ENCODE data around the gene NAIF1. TPM values are rescaled to one million over a fixed set of nuclear protein-coding genes. Genes with fewer than 3 reads are reported as not detected.

The NAIF1 gene
- total RNA-seq, 4 donors from 2014 or later = 0.60 to 23.2 (median 14.0) TPM

- DNase-seq = no peak
- intact Hi-C loops (cut with DNase I; ENCODE audit: low total_unique reads) = no loop called here
- H3K4me1 ChIP-seq = peaks cover 37 to 72% (median 48%) of the 10 kb centered on the region in 4 donors
- H3K27me3 ChIP-seq = no peaks in the 10 kb centered on the region
- 73 to 75% methylated on average over 4 to 7 of the region's 7 CpGs for WGBS, 2 donors (ENCODE audit: low coverage in 1 of 2)
- in situ Hi-C loops (cut with MboI; ENCODE audit: low pct_ligation_motif_present in 1 of 4, low pct_unique_long_range_greater_than_20kb in 1 of 4, low sequenced_read_pairs in 3 of 4) = no loop called here
- H3K27ac ChIP-seq = peak overlapping the region; percentile 70 to 89 (median 74)
- no peaks in the 10 kb centered on the region for H3K9me3 ChIP-seq
- H3K4me3 ChIP-seq = no peak overlapping the region
- no peaks in the 10 kb centered on the region for H3K36me3 ChIP-seq
- no peak for TF ChIP-seq POLR2AphosphoS5 (IDR thresholded peaks at IDR 0.05)
- no peak for TF ChIP-seq POLR2A (IDR thresholded peaks at IDR 0.05)
- no peak for TF ChIP-seq EP300 (IDR thresholded peaks at IDR 0.05; ENCODE audit: low read depth)
- TF ChIP-seq CTCF (IDR thresholded peaks at IDR 0.05) = no peak
Measured at GRCh38 chr9:128082151-128082550, 15.0 kb upstream of the NAIF1 start.

GRCh38 chr9:128081056-128081455 lies 13.9 kb upstream of the NAIF1 start:
- peaks cover 37 to 79% (median 48%) of the 10 kb centered on the region in 4 donors for H3K4me1 ChIP-seq
- H3K27ac ChIP-seq = peak overlapping the region; percentile 70 to 89 (median 74)
- H3K27me3 ChIP-seq = no peaks in the 10 kb centered on the region
- no peak overlapping the region for H3K4me3 ChIP-seq
- in situ Hi-C loops (cut with MboI; ENCODE audit: low pct_ligation_motif_present in 1 of 4, low pct_unique_long_range_greater_than_20kb in 1 of 4, low sequenced_read_pairs in 3 of 4) (no loop called here), intact Hi-C loops (cut with DNase I; ENCODE audit: low total_unique reads) (no loop called here)
- TF ChIP-seq CTCF (IDR thresholded peaks at IDR 0.05) = no peak
- TF ChIP-seq POLR2AphosphoS5 (IDR thresholded peaks at IDR 0.05) = peak in 1 of 3 donors; percentile 42
- H3K9me3 ChIP-seq = no peaks in the 10 kb centered on the region
- 34 to 51% methylated on average over 3 of the region's 3 CpGs for WGBS, 2 donors (ENCODE audit: low coverage in 1 of 2)
- no peak for DNase-seq
- H3K36me3 ChIP-seq = no peaks in the 10 kb centered on the region

- WGBS, 2 donors (ENCODE audit: low coverage in 1 of 2) = 92 to 98% methylated on average over 5 of the region's 5 CpGs
- H3K9me3 ChIP-seq = no peaks in the 10 kb centered on the region
- no peak overlapping the region for H3K4me3 ChIP-seq
- TF ChIP-seq POLR2A (IDR thresholded peaks at IDR 0.05) = no peak
- no peak for TF ChIP-seq EP300 (IDR thresholded peaks at IDR 0.05; ENCODE audit: low read depth)
- TF ChIP-seq POLR2AphosphoS5 (IDR thresholded peaks at IDR 0.05) = no peak
- no peak for TF ChIP-seq CTCF (IDR thresholded peaks at IDR 0.05)
- DNase-seq = no peak
- in situ Hi-C loops (cut with MboI; ENCODE audit: low pct_ligation_motif_present in 1 of 4, low pct_unique_long_range_greater_than_20kb in 1 of 4, low sequenced_read_pairs in 3 of 4) = no loop called here
- intact Hi-C loops (cut with DNase I; ENCODE audit: low total_unique reads) = no loop called here
- H3K36me3 ChIP-seq = no peaks in the 10 kb centered on the region
- peaks cover 37 to 80% (median 45%) of the 10 kb centered on the region in 4 donors for H3K4me1 ChIP-seq
- H3K27ac ChIP-seq = peak overlapping the region; percentile 85 to 89 (median 86)
- H3K27me3 ChIP-seq = no peaks in the 10 kb centered on the region
Measured at GRCh38 chr9:128080206-128080605, 13.1 kb upstream of the NAIF1 start.

- in situ Hi-C loops (cut with MboI; ENCODE audit: low pct_ligation_motif_present in 1 of 4, low pct_unique_long_range_greater_than_20kb in 1 of 4, low sequenced_read_pairs in 3 of 4) (no loop called here), intact Hi-C loops (cut with DNase I; ENCODE audit: low total_unique reads) (no loop called here)
- H3K27me3 ChIP-seq = no peaks in the 10 kb centered on the region
- peak overlapping the region in 1 of 4 donors; percentile 18 for H3K4me3 ChIP-seq
- H3K9me3 ChIP-seq = no peaks in the 10 kb centered on the region
- peak overlapping the region; percentile 85 to 89 (median 86) for H3K27ac ChIP-seq
- WGBS, 2 donors (ENCODE audit: low coverage in 1 of 2) = 35 to 80% methylated on average over 3 to 11 of the region's 11 CpGs
- no peaks in the 10 kb centered on the region for H3K36me3 ChIP-seq
- TF ChIP-seq POLR2AphosphoS5 (IDR thresholded peaks at IDR 0.05) (peak in 2 of 3 donors; percentile 51 to 67), POLR2A (IDR thresholded peaks at IDR 0.05) (no peak), CTCF (IDR thresholded peaks at IDR 0.05) (no peak), EP300 (IDR thresholded peaks at IDR 0.05; ENCODE audit: low read depth) (no peak)
- peak; percentile 62 for DNase-seq
- peaks cover 40 to 85% (median 51%) of the 10 kb centered on the region in 4 donors for H3K4me1 ChIP-seq
Measured at GRCh38 chr9:128078504-128079434, 11.6 kb upstream of the NAIF1 start.

Data from transverse colon (tissue), 4 donors.